Activated CD4-positive, alpha-beta T cell treated with anti-CD3 and anti-CD28 coated beads, Interleukin-2, amount 50 U/mL, for 48 hours (primary cell): ENCODE measurements around the gene LFNG.

Experiments used
- DNase-seq, 2 experiments: peaks; one replicate each; pipeline ENCODE4 v3.0.0-alpha.2; 2020

Gene LFNG

GRCh38 chr7:2576742-2577491, 57.3 kb downstream of the LFNG start:
- DNase-seq, result no peak
